Neural progenitor cell (in vitro differentiated cells): ENCODE data around the gene HOGA1.

ENCODE experiments used
- EZH2 ChIP-seq: fragments of 200-600 bp; sonication (generic); IDR thresholded peaks from 2 replicates; pipeline ENCODE4 v1.6.1; 2017; ENCODE audit warnings: antibody characterized with exemption, mild to moderate bottlenecking, moderate library complexity
- TF ChIP-seq, protein P1 (sequence below): fragments of 200-600 bp; sonication (generic); IDR thresholded peaks from 2 replicates; pipeline ENCODE4 v1.5.1; 2017; ENCODE audit warnings: antibody characterized with exemption, mild to moderate bottlenecking

DNA sequence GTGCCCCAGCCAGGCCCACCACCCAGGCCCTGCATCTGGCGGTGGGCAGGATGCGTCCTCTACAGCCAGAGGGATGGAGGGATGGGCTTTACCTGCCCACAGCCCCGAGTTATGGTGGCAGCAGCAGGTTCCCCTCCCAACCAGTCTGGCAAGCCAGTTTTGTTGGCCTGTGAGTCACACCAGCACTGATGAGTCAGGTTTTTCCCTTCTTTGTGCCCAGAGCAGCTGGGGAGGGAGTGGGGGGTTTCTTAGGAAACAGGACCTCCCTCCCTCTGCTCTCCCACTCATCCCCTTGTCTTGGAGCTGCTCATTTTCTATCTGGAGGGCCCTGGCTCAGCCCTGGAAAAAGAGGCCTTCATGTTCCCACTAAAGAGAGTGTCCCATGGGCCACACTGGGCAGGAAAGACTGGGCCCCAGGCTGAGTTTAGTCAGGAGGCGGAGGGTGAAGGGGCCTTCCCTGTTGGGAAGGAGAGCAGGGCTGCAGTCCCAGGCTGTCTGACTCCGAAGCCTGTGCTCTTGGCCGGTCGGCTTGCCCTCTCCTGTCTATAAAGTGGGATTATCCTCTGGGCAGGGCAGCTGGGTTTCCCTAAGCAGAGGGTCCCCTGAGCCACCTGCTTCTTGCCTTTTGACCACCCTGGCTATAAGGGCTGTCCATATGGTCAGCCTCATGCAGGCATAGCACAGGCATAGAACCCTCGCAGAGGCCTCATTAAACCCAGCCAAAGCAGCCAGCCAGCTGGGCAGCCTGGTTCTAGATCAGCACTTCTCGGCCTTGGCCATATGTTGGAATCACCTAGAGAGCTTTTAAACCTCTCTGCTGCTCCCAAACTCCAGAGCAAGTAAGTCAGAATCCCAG, 41.8 kb upstream of the HOGA1 start:
- TF ChIP-seq, protein P1, sequence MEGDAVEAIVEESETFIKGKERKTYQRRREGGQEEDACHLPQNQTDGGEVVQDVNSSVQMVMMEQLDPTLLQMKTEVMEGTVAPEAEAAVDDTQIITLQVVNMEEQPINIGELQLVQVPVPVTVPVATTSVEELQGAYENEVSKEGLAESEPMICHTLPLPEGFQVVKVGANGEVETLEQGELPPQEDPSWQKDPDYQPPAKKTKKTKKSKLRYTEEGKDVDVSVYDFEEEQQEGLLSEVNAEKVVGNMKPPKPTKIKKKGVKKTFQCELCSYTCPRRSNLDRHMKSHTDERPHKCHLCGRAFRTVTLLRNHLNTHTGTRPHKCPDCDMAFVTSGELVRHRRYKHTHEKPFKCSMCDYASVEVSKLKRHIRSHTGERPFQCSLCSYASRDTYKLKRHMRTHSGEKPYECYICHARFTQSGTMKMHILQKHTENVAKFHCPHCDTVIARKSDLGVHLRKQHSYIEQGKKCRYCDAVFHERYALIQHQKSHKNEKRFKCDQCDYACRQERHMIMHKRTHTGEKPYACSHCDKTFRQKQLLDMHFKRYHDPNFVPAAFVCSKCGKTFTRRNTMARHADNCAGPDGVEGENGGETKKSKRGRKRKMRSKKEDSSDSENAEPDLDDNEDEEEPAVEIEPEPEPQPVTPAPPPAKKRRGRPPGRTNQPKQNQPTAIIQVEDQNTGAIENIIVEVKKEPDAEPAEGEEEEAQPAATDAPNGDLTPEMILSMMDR, result no peak
- no peak for TF ChIP-seq EZH2
